ENCODE results near the gene FREM2. TPM values are rescaled to one million over a fixed set of nuclear protein-coding genes. Genes with fewer than 3 reads are reported as not detected.
A peak's percentile ranks its signal among the peaks of the same experiment; 100 is the strongest.

FREM2 gene
- total and polyA plus RNA-seq, 2 experiments from 2014 or later = 2.3 to 17.8 TPM

DNA sequence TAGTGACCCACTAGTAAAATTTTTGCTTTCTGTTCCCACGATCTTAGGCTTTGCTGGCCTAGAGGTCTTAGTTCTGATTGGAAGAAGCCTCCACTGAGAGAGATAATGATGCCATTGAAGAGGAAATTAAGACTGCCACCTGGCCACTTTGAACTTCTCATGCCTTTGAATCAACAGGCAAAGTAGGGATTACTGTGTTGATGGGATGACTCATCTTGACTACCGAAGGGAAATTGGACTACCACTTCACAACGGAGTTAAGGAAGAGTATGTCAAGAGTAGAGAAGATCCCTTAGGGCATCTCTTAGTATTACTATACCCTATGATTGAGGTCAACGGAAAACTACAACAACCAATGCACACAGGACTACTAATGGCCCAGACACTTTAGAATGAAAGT, 12.7 kb upstream of the FREM2 start:
- Histone ChIP-seq H3K36me3 (replicated peaks; ENCODE audit: insufficient read depth, low read depth) (no peaks in the 10 kb centered on the region), H3K9me3 (ENCODE audit: low read depth) (no peaks in the 10 kb centered on the region), H4K20me1 (ENCODE audit: insufficient read depth, poor library complexity, severe bottlenecking) (no peaks in the 10 kb centered on the region), H3K9me2 (replicated peaks; ENCODE audit: insufficient read depth) (no peaks in the 10 kb centered on the region), H2AFZ (no peak overlapping the region), H3K4me2 (no peak overlapping the region), H3K4me1 (ENCODE audit: insufficient read depth) (no peaks in the 10 kb centered on the region), H3K27me3 (no peaks in the 10 kb centered on the region), H3K4me3 (no peak overlapping the region), H3K27ac (no peak overlapping the region), H3K79me2 (no peaks in the 10 kb centered on the region)
- 53% methylated on average over 4 of the region's 4 CpGs for WGBS (ENCODE audit: low lambda C conversion rate, missing lambda C conversion rate)
- DNase-seq (ENCODE audit: low spot score) = no peak
- TF ChIP-seq EZH2phosphoT487 (IDR thresholded peaks at IDR 0.05; ENCODE audit: low read depth, severe bottlenecking, unreplicated experiment) (no peak), EZH2 (IDR thresholded peaks at IDR 0.05; ENCODE audit: borderline replicate concordance) (no peak)
- TF ChIP-seq, protein P1, sequence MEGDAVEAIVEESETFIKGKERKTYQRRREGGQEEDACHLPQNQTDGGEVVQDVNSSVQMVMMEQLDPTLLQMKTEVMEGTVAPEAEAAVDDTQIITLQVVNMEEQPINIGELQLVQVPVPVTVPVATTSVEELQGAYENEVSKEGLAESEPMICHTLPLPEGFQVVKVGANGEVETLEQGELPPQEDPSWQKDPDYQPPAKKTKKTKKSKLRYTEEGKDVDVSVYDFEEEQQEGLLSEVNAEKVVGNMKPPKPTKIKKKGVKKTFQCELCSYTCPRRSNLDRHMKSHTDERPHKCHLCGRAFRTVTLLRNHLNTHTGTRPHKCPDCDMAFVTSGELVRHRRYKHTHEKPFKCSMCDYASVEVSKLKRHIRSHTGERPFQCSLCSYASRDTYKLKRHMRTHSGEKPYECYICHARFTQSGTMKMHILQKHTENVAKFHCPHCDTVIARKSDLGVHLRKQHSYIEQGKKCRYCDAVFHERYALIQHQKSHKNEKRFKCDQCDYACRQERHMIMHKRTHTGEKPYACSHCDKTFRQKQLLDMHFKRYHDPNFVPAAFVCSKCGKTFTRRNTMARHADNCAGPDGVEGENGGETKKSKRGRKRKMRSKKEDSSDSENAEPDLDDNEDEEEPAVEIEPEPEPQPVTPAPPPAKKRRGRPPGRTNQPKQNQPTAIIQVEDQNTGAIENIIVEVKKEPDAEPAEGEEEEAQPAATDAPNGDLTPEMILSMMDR (IDR thresholded peaks at IDR 0.05; ENCODE audit: poor library complexity) = no peak

DNA sequence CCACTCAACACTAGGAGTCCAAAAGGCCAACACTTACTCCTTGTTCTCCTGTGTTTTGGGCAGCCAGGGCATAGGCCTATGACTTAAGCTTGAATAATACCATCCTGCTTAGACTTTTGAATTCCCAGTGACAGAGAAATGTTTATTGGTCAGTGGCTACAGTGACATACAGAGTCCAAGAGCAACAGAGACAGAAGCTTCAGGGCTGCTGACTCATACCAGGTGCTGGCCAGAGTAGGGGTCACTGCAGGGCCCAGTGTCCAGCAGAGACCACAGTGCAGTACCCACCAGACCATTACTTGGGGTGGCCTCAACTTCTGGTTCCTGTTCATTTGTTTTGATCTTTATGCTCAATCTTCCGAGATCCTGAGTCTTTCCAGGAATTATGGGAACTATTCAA, 6.0 kb upstream of the FREM2 start:
- peaks cover 11% of the 10 kb centered on the region for H3K4me1 ChIP-seq (ENCODE audit: insufficient read depth)
- H3K79me2 ChIP-seq = no peaks in the 10 kb centered on the region
- H3K9me2 ChIP-seq (replicated peaks; ENCODE audit: insufficient read depth) = no peaks in the 10 kb centered on the region
- no peak for DNase-seq (ENCODE audit: low spot score)
- TF ChIP-seq EZH2 (IDR thresholded peaks at IDR 0.05; ENCODE audit: borderline replicate concordance) (no peak), EZH2phosphoT487 (IDR thresholded peaks at IDR 0.05; ENCODE audit: low read depth, severe bottlenecking, unreplicated experiment) (no peak)
- TF ChIP-seq, protein P1 (IDR thresholded peaks at IDR 0.05; ENCODE audit: poor library complexity) = no peak
- H2AFZ ChIP-seq = no peak overlapping the region
- H3K27ac ChIP-seq = no peak overlapping the region
- H3K9me3 ChIP-seq (ENCODE audit: low read depth) = no peaks in the 10 kb centered on the region
- no peaks in the 10 kb centered on the region for H4K20me1 ChIP-seq (ENCODE audit: insufficient read depth, poor library complexity, severe bottlenecking)
- H3K27me3 ChIP-seq = no peaks in the 10 kb centered on the region
- WGBS (ENCODE audit: low lambda C conversion rate, missing lambda C conversion rate) = 85% methylated on average over 1 of the region's 1 CpG
- no peaks in the 10 kb centered on the region for H3K36me3 ChIP-seq (replicated peaks; ENCODE audit: insufficient read depth, low read depth)
- no peak overlapping the region for H3K4me2 ChIP-seq
- H3K4me3 ChIP-seq = no peak overlapping the region

DNA sequence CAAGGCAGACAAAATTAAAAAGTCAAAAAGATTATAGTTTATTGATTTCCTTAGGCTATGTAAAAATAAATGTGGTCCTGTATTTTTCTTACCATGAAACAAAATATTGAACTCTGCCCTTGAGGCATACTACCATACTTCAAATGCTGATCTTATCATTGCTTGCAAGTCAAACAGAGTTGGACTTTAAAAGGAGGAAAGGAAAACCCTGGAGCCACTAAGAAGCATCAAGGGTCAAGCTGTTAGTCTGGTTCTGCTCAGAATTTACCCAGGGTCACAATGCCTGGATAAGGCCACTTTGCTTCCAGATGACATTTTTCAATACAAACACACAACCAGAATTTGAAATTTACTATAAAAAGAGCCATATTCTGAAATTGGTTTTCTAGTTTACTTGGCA, 2.2 kb upstream of the FREM2 start:
- Histone ChIP-seq H3K9me3 (ENCODE audit: low read depth) (no peaks in the 10 kb centered on the region), H3K4me2 (peak overlapping the region; percentile 10), H3K36me3 (replicated peaks; ENCODE audit: insufficient read depth, low read depth) (no peaks in the 10 kb centered on the region), H3K27me3 (no peaks in the 10 kb centered on the region), H3K4me3 (no peak overlapping the region), H2AFZ (no peak overlapping the region), H3K9me2 (replicated peaks; ENCODE audit: insufficient read depth) (no peaks in the 10 kb centered on the region), H3K27ac (no peak overlapping the region), H3K4me1 (ENCODE audit: insufficient read depth) (peaks cover 11% of the 10 kb centered on the region), H4K20me1 (ENCODE audit: insufficient read depth, poor library complexity, severe bottlenecking) (no peaks in the 10 kb centered on the region), H3K79me2 (peaks cover 12% of the 10 kb centered on the region)
- TF ChIP-seq, protein P1 (IDR thresholded peaks at IDR 0.05; ENCODE audit: poor library complexity) = no peak
- TF ChIP-seq EZH2 (IDR thresholded peaks at IDR 0.05; ENCODE audit: borderline replicate concordance) = no peak
- no peak for TF ChIP-seq EZH2phosphoT487 (IDR thresholded peaks at IDR 0.05; ENCODE audit: low read depth, severe bottlenecking, unreplicated experiment)
- DNase-seq (ENCODE audit: low spot score) = no peak

DNA sequence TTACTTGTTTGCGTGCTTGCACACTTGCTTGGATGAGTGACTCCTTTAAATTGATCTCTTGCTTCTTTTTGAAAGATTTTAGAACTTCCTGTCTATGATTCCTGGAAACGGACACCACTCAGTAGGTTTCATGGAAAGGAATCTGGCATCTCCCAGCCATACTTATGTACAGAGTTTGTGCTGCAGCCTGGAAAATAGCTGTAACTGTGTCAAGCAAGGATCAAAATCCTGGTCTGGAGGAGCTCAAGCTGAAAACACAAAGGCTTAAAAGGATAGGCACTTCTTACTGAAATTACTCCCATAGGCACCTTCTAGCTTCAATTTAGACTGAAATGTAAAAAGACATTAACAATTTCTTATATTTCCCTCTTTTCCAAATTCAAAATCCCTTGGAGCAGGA, 1.4 kb upstream of the FREM2 start:
- TF ChIP-seq, protein P1 (IDR thresholded peaks at IDR 0.05; ENCODE audit: poor library complexity) = no peak
- no peak for TF ChIP-seq EZH2phosphoT487 (IDR thresholded peaks at IDR 0.05; ENCODE audit: low read depth, severe bottlenecking, unreplicated experiment)
- Histone ChIP-seq H2AFZ (no peak overlapping the region), H3K27ac (no peak overlapping the region), H3K4me1 (ENCODE audit: insufficient read depth) (peaks cover 11% of the 10 kb centered on the region), H3K9me3 (ENCODE audit: low read depth) (no peaks in the 10 kb centered on the region), H4K20me1 (ENCODE audit: insufficient read depth, poor library complexity, severe bottlenecking) (no peaks in the 10 kb centered on the region), H3K4me2 (peak overlapping the region; percentile 98), H3K27me3 (no peaks in the 10 kb centered on the region), H3K4me3 (no peak overlapping the region), H3K9me2 (replicated peaks; ENCODE audit: insufficient read depth) (no peaks in the 10 kb centered on the region), H3K79me2 (peaks cover 12% of the 10 kb centered on the region), H3K36me3 (replicated peaks; ENCODE audit: insufficient read depth, low read depth) (no peaks in the 10 kb centered on the region)
- WGBS (ENCODE audit: low lambda C conversion rate, missing lambda C conversion rate) = 49% methylated on average over 2 of the region's 2 CpGs
- DNase-seq (ENCODE audit: low spot score) = no peak

All from hepatocyte (in vitro differentiated cells).